ENCODE results near the gene SLC25A23.

DNA sequence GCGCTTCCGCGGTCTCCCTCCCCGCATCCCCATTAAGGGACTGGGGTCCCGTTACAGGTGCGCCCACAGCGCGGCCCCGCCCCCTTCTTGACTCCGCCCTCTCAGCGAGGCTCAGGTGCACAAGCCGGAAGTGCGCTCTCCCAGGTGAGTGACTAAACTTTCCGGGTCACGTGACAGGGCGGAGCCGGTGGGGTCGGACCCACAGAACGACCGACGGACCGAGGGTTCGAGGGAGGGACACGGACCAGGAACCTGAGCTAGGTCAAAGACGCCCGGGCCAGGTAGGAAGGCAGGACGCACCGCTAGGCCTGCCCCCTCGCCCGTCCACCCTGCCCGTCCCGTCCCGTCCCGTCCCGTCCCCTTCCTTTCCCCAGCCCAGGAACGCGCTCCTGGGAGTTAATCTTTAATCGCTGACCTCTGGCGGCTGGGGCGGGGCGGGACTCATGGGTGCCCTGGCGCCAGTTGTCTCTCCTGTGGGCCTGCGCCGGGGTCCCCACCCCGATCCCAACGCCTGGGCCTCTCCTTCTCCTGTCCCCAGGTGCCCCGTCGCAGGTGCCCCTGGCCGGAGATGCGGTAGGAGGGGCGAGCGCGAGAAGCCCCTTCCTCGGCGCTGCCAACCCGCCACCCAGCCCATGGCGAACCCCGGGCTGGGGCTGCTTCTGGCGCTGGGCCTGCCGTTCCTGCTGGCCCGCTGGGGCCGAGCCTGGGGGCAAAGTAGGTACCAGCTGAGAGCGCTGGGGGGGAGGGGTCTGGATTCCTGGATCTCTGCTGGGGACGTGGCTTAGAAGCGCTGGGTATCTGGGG lies 4.7 kb upstream of the SLC25A23 start, which contains the start of gene CRB3:
- TF ChIP-seq CTCF (conservative IDR thresholded peaks at IDR 0.05; ENCODE audit: low read length): no peak
- TF ChIP-seq EZH2phosphoT487 (IDR thresholded peaks at IDR 0.05; ENCODE audit: borderline replicate concordance): no peak
